Fibroblast of lung (primary cell): ENCODE measurements around the gene EFNB3. TPM values are rescaled to one million over a fixed set of nuclear protein-coding genes. Genes with fewer than 3 reads are reported as not detected.

Experiments
- DNase-seq, 2 donors: peaks; one replicate each; pipeline versions ENCODE4 v3.0.0 to v3.0.0-alpha.2; 2010; ENCODE audit warnings: low read depth in 2 of 2
- H2AFZ ChIP-seq: 2 replicates; pipeline ENCODE4 v1.5.1; 2012; ENCODE audit warnings: low read length, control low read depth, inconsistent platforms
- H3K27ac ChIP-seq: 2 replicates; pipeline ENCODE4 v1.5.1; 2011; ENCODE audit warnings: low read length, control low read depth; ENCODE audit not compliant: insufficient read depth
- H3K27me3 ChIP-seq: 2 replicates; pipeline ENCODE4 v1.5.1; 2011; ENCODE audit warnings: mild to moderate bottlenecking, low read length; ENCODE audit not compliant: control insufficient read depth, insufficient read depth
- H3K36me3 ChIP-seq: 2 replicates; pipeline ENCODE4 v1.5.1; 2011; ENCODE audit warnings: low read length; ENCODE audit not compliant: control insufficient read depth, insufficient read depth
- H3K4me1 ChIP-seq: 2 replicates; pipeline ENCODE4 v1.5.1; 2011; ENCODE audit warnings: low read length; ENCODE audit not compliant: control insufficient read depth, insufficient read depth; ENCODE audit errors: extremely low read depth
- H3K4me2 ChIP-seq: 2 replicates; pipeline ENCODE4 v1.5.1; 2011; ENCODE audit warnings: low read length, control low read depth; ENCODE audit not compliant: insufficient read depth; ENCODE audit errors: extremely low read depth
- H3K4me3 ChIP-seq, 4 experiments: fragments of 200-600 bp in 1 of 4; sonication (generic) in 1 of 4; replicated peaks in 1 of 4; 2 replicates each; pipeline ENCODE4 v1.5.1; 2011 to 2016; ENCODE audit warnings: low read length in 4 of 4, low read depth in 3 of 4, mild to moderate bottlenecking in 3 of 4, control low read depth in 2 of 4, inconsistent platforms in 1 of 4, mixed read lengths in 1 of 4; ENCODE audit not compliant: insufficient read depth in 1 of 4; ENCODE audit errors: control extremely low read depth in 1 of 4
- H3K79me2 ChIP-seq: 2 replicates; pipeline ENCODE4 v1.5.1; 2012; ENCODE audit warnings: mild to moderate bottlenecking, low read length, inconsistent platforms; ENCODE audit not compliant: control insufficient read depth, insufficient read depth
- H3K9ac ChIP-seq: 2 replicates; pipeline ENCODE4 v1.5.1; 2011; ENCODE audit warnings: mild to moderate bottlenecking, low read length, control low read depth; ENCODE audit not compliant: insufficient read depth
- H3K9me3 ChIP-seq: 2 replicates; pipeline ENCODE4 v1.5.1; 2012; ENCODE audit warnings: low read depth, low read length; ENCODE audit not compliant: control insufficient read depth, insufficient read depth
- H4K20me1 ChIP-seq: 2 replicates; pipeline ENCODE4 v1.5.1; 2011; ENCODE audit warnings: low read length; ENCODE audit not compliant: control insufficient read depth, insufficient read depth; ENCODE audit errors: extremely low read depth
- EZH2 ChIP-seq: IDR thresholded peaks from 2 replicates; pipeline ENCODE4 v1.5.1; 2012; ENCODE audit warnings: low read length, control low read depth, mild to moderate bottlenecking; ENCODE audit errors: missing control alignments
- polyA plus RNA-seq, 2 donors: library from polyadenylated mRNA; depleted of rRNA in 1 of 2; stranded (reverse) in 1 of 2; unstranded in 1 of 2; fragments of >200 nt; gene quantifications; 2 replicates each; pipeline ENCODE4 v1.2.1, GENCODE V29; 2011 to 2012; ENCODE audit warnings: missing spikeins in 1 of 2
- total RNA-seq: library from RNA; depleted of rRNA; stranded (reverse); fragments of >200 nt; gene quantifications from 2 replicates; pipeline ENCODE4 v1.2.1, GENCODE V29; 2014
- TF ChIP-seq, protein P1 (sequence below), 2 donors: IDR thresholded peaks in 1 of 2; conservative IDR thresholded peaks in 1 of 2; 1 replicate in 1 of 2; 2 replicates in 1 of 2; pipeline ENCODE4 v1.5.1; 2011 to 2012; ENCODE audit warnings: low read length in 2 of 2, control low read depth in 1 of 2, inconsistent platforms in 1 of 2, low read depth in 1 of 2, mild to moderate bottlenecking in 1 of 2

EFNB3 gene
- total and polyA plus RNA-seq, 2 donors (not counting 1 experiment from before 2014, with no cell fraction given): 0.33 to 3.7 TPM

DNA sequence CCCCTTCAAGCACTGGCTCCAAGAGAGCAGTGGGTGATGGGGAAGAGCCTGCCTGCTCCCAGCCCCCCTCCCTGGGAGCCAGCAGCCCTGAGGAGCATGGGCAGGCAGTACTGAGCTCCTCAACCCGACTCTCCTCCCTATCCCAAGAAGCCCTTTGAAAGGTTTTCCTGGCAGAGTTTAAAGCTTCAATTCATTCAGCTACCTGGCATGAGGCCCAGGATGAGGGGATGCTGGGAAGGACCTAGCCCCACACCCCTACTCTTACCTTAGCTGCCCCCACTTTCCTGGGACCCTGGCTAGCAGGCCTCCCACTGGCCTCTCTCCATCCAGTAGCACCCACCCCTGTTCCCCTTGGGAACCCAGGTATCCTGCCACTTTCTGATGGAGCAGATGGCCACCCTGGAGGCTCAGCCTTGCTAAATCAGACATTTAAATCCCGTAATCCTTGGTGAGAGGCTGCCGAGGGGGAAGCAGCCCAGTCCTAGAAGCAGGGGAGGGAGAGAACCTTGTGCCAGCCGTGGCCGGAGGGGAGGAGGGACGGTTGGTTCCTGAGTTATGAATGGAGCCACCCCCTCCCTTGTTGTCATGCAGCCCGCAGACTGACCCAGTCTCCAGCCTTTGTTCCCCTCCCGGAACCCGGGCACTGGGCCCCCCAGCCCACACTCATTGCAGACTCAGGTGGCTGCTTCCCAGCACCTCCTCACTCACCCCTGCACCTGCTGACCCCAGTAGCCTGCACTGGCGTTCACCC lies 37.2 kb upstream of the EFNB3 start:
- DNase-seq: no peak
- Histone ChIP-seq H3K9me3 (no peaks in the 10 kb centered on the region), H3K36me3 (peaks cover 5% of the 10 kb centered on the region), H3K9ac (no peak overlapping the region), H4K20me1 (no peaks in the 10 kb centered on the region), H3K27ac (no peak overlapping the region), H2AFZ (no peak overlapping the region), H3K4me1 (no peaks in the 10 kb centered on the region), H3K4me2 (no peak overlapping the region), H3K4me3 (no peak overlapping the region), H3K27me3 (no peaks in the 10 kb centered on the region), H3K79me2 (no peaks in the 10 kb centered on the region)
- TF ChIP-seq EZH2: no peak
- TF ChIP-seq, protein P1, sequence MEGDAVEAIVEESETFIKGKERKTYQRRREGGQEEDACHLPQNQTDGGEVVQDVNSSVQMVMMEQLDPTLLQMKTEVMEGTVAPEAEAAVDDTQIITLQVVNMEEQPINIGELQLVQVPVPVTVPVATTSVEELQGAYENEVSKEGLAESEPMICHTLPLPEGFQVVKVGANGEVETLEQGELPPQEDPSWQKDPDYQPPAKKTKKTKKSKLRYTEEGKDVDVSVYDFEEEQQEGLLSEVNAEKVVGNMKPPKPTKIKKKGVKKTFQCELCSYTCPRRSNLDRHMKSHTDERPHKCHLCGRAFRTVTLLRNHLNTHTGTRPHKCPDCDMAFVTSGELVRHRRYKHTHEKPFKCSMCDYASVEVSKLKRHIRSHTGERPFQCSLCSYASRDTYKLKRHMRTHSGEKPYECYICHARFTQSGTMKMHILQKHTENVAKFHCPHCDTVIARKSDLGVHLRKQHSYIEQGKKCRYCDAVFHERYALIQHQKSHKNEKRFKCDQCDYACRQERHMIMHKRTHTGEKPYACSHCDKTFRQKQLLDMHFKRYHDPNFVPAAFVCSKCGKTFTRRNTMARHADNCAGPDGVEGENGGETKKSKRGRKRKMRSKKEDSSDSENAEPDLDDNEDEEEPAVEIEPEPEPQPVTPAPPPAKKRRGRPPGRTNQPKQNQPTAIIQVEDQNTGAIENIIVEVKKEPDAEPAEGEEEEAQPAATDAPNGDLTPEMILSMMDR (conservative IDR thresholded peaks at IDR 0.05 in 1 of 2, IDR thresholded peaks at IDR 0.05 in 1 of 2; ENCODE audit: low read depth in 1 of 2, low read length in 2 of 2): no peak

DNA sequence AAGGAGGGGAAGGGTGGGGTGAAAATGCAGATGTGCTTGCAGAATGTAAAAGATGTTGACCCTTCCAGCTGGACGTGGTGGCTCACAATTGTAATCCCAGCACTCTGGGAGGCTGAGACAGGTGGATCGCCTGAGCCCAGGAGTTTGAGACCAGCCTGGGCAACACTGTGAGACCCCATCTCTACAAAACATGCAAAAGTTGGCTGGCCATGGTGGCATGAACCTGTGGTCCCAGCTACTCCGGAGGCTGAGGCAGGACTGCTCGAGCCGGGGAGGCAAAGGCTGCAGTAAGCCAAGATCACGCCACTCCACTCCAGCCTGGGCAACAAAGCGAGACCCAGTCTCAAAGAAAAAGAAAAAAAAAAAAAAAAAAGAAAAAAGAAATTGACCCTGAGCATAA lies 36.5 kb upstream of the EFNB3 start:
- no peak overlapping the region for H3K9ac ChIP-seq
- peaks cover 8% of the 10 kb centered on the region for H3K36me3 ChIP-seq
- H3K9me3 ChIP-seq: peaks cover under 1% of the 10 kb centered on the region
- no peaks in the 10 kb centered on the region for H3K27me3 ChIP-seq
- H3K27ac ChIP-seq: no peak overlapping the region
- no peak for DNase-seq
- no peak overlapping the region for H3K4me2 ChIP-seq
- no peaks in the 10 kb centered on the region for H3K4me1 ChIP-seq
- no peak overlapping the region for H2AFZ ChIP-seq
- no peak for TF ChIP-seq EZH2
- TF ChIP-seq, protein P1 (conservative IDR thresholded peaks at IDR 0.05 in 1 of 2, IDR thresholded peaks at IDR 0.05 in 1 of 2; ENCODE audit: low read depth in 1 of 2, low read length in 2 of 2): no peak
- no peak overlapping the region for H3K4me3 ChIP-seq
- H4K20me1 ChIP-seq: no peaks in the 10 kb centered on the region
- H3K79me2 ChIP-seq: no peaks in the 10 kb centered on the region

DNA sequence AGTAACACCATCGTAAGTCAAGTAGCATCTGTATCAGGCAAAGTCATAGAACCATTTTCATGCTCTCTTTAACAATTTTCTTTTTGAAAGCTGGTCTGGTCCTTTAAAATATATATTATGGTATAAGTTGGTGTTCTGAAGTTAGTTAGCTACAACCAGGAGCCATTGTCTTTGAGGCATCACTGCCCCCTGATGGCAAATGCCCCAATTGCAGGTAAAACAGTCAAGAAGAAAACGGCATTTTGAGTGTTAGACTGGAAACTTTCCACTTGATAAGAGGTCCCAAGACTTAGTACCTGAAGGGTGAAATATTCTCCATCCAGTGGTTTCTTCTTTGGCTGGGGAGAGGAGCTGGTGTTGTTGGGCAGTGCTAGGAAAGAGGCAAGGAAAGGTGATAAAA lies 31.8 kb upstream of the EFNB3 start:
- no peak overlapping the region for H3K27ac ChIP-seq
- peaks cover 1% of the 10 kb centered on the region for H3K9me3 ChIP-seq
- no peak overlapping the region for H3K9ac ChIP-seq
- no peaks in the 10 kb centered on the region for H3K79me2 ChIP-seq
- no peaks in the 10 kb centered on the region for H4K20me1 ChIP-seq
- H3K4me2 ChIP-seq: no peak overlapping the region
- no peaks in the 10 kb centered on the region for H3K27me3 ChIP-seq
- H3K4me1 ChIP-seq: no peaks in the 10 kb centered on the region
- no peak overlapping the region for H2AFZ ChIP-seq
- peaks cover 16% of the 10 kb centered on the region for H3K36me3 ChIP-seq
- DNase-seq: peak in 1 of 2 donors; percentile 14
- TF ChIP-seq, protein P1 (conservative IDR thresholded peaks at IDR 0.05 in 1 of 2, IDR thresholded peaks at IDR 0.05 in 1 of 2; ENCODE audit: low read depth in 1 of 2, low read length in 2 of 2): peak; percentile 18 to 50
- TF ChIP-seq EZH2: no peak
- H3K4me3 ChIP-seq: no peak overlapping the region
